HepG2 (cell line): ENCODE results near the gene PPP2R5C. TPM values are rescaled to one million over a fixed set of nuclear protein-coding genes. Genes with fewer than 3 reads are reported as not detected.
A peak's percentile ranks its signal among the peaks of the same experiment; 100 is the strongest.

Source experiments
- IKZF1 ChIP-seq: fragments of 450-650 bp; IDR thresholded peaks from 2 replicates; pipeline ENCODE4 v1.7.1; 2016
- KLF6 ChIP-seq: IDR thresholded peaks from 2 replicates; pipeline ENCODE4 v1.8.0; 2016; ENCODE audit warnings: missing biosample characterization, missing genetic modification reagents
- MTA3 ChIP-seq: sonication (generic); formaldehyde crosslinking; IDR thresholded peaks from 2 replicates; pipeline ENCODE4 v1.4.0; 2020; ENCODE audit warnings: missing genetic modification reagents
- MXD1 ChIP-seq: sonication (generic); formaldehyde crosslinking; IDR thresholded peaks from 2 replicates; pipeline ENCODE4 v1.4.0; 2020; ENCODE audit warnings: mild to moderate bottlenecking, missing genetic modification reagents
- PAF1 ChIP-seq: IDR thresholded peaks from 2 replicates; pipeline ENCODE4 v1.6.1; 2016; ENCODE audit warnings: missing genetic modification reagents, missing compliant biosample characterization
- SAFB2 ChIP-seq: sonication (generic); formaldehyde crosslinking; IDR thresholded peaks from 2 replicates; pipeline ENCODE4 v1.5.1; 2020; ENCODE audit warnings: missing genetic modification reagents, low read depth, mild to moderate bottlenecking, borderline replicate concordance
- SMAD9 ChIP-seq: sonication (generic); formaldehyde crosslinking; IDR thresholded peaks from 2 replicates; pipeline ENCODE4 v1.5.1; 2020; ENCODE audit warnings: mild to moderate bottlenecking, missing genetic modification reagents
- SMARCE1 ChIP-seq: fragments of 450-650 bp; IDR thresholded peaks from 2 replicates; pipeline ENCODE4 v1.6.1; 2017; ENCODE audit warnings: borderline replicate concordance
- SMYD3 ChIP-seq: sonication (generic); formaldehyde crosslinking; IDR thresholded peaks from 2 replicates; pipeline ENCODE4 v1.8.1; 2023; ENCODE audit warnings: mild to moderate bottlenecking, missing genetic modification reagents
- SRSF9 ChIP-seq: fragments of 200-400 bp; formaldehyde crosslinking; IDR thresholded peaks from 2 replicates; pipeline ENCODE4 v1.6.1; 2018; ENCODE audit warnings: borderline replicate concordance, mild to moderate bottlenecking, low read depth, low read length; ENCODE audit not compliant: insufficient read depth, poor library complexity, severe bottlenecking
- TEAD2 ChIP-seq: sonication (generic); formaldehyde crosslinking; IDR thresholded peaks from 2 replicates; pipeline ENCODE4 v1.9.0; 2021; ENCODE audit warnings: missing genetic modification reagents
- TMF1 ChIP-seq: sonication (generic); formaldehyde crosslinking; IDR thresholded peaks from 2 replicates; pipeline ENCODE4 v1.8.1; 2022; ENCODE audit warnings: low read depth, missing genetic modification reagents
- TP53 ChIP-seq: sonication (generic); formaldehyde crosslinking; conservative IDR thresholded peaks from 2 replicates; pipeline ENCODE4 v1.4.0; 2020; ENCODE audit warnings: missing genetic modification reagents
- USF2 ChIP-seq, 2 experiments: sonication (generic) in 1 of 2; formaldehyde crosslinking in 1 of 2; IDR thresholded peaks; 2 replicates each; pipeline versions ENCODE4 v1.5.1 to v1.6.1; 2011 to 2020; ENCODE audit warnings: borderline replicate concordance in 1 of 2, low read depth in 1 of 2, low read length in 1 of 2, mild to moderate bottlenecking in 1 of 2, missing genetic modification reagents in 1 of 2, moderate library complexity in 1 of 2
- ZBTB38 ChIP-seq: sonication (generic); formaldehyde crosslinking; IDR thresholded peaks from 2 replicates; pipeline ENCODE4 v1.5.1; 2020; ENCODE audit warnings: mild to moderate bottlenecking, missing genetic modification reagents
- ZFP41 ChIP-seq: sonication (generic); formaldehyde crosslinking; IDR thresholded peaks from 2 replicates; pipeline ENCODE4 v1.4.0; 2020; ENCODE audit warnings: mild to moderate bottlenecking, missing genetic modification reagents, borderline replicate concordance
- ZNF335 ChIP-seq: sonication (generic); formaldehyde crosslinking; IDR thresholded peaks from 2 replicates; pipeline ENCODE4 v1.4.0; 2020; ENCODE audit warnings: missing genetic modification reagents
- ZNF460 ChIP-seq: sonication (generic); formaldehyde crosslinking; IDR thresholded peaks from 2 replicates; pipeline ENCODE4 v1.5.1; 2020; ENCODE audit warnings: missing genetic modification reagents, mild to moderate bottlenecking, borderline replicate concordance
- ZNF574 ChIP-seq: sonication (generic); formaldehyde crosslinking; IDR thresholded peaks from 2 replicates; pipeline ENCODE4 v1.4.0; 2020; ENCODE audit warnings: missing genetic modification reagents
- ZNF619 ChIP-seq: sonication (generic); formaldehyde crosslinking; IDR thresholded peaks from 2 replicates; pipeline ENCODE4 v1.4.0; 2020; ENCODE audit warnings: mild to moderate bottlenecking, missing genetic modification reagents
- ZNF660 ChIP-seq: sonication (generic); formaldehyde crosslinking; IDR thresholded peaks from 2 replicates; pipeline ENCODE4 v1.5.1; 2020; ENCODE audit warnings: mild to moderate bottlenecking, low read depth, missing genetic modification reagents, borderline replicate concordance
- ZNF710 ChIP-seq: sonication (generic); formaldehyde crosslinking; IDR thresholded peaks from 2 replicates; pipeline ENCODE4 v1.5.0; 2020; ENCODE audit warnings: mild to moderate bottlenecking, missing genetic modification reagents, borderline replicate concordance
- polyA plus RNA-seq, 8 experiments: library from polyadenylated mRNA; depleted of rRNA in 3 of 8; stranded (reverse) in 7 of 8; unstranded in 1 of 8; fragments of >200 nt; fragmentation: Illumina TruSeq in 4 of 8; extraction: Trizol in 4 of 8; gene quantifications; 2 replicates each; pipeline versions ENCODE4 v1.2.1 to v1.2.3, GENCODE V29; 2011 to 2016; ENCODE audit warnings: low read depth in 4 of 8, missing spikeins in 1 of 8, mixed read lengths in 1 of 8; ENCODE audit not compliant: insufficient read depth in 1 of 8
- total RNA-seq, 5 experiments: library from RNA; depleted of rRNA; stranded (reverse); fragments of >200 nt; fragmentation: Illumina TruSeq; extraction: Trizol; gene quantifications; 2 replicates each; pipeline ENCODE4 v1.2.3, GENCODE V29; 2016; ENCODE audit warnings: low read depth in 1 of 5

The PPP2R5C gene
- total and polyA plus RNA-seq, 2 of the 13 experiments (the other 11 are each of a cell fraction or from before 2014, with no cell fraction given), result 74.3 to 78.5 TPM

GRCh38 chr14:101731187-101732080 lies 30.1 kb upstream of the PPP2R5C start (continued):
- TF ChIP-seq MXD1 (CRISPR knock-in tag) (no peak), USF2 (IDR thresholded peaks at IDR 0.05; ENCODE audit: low read depth, low read length) (no peak), USF2 (CRISPR knock-in tag; IDR thresholded peaks at IDR 0.05; ENCODE audit: borderline replicate concordance) (no peak), TP53 (no peak), ZNF660 (CRISPR knock-in tag) (no peak), ZNF710 (CRISPR knock-in tag) (peak; percentile 50; the same call in 1 of the 2 replicates), IKZF1 (no peak), ZFP41 (CRISPR knock-in tag) (no peak), SMYD3 (CRISPR knock-in tag) (no peak; the same call in 1 of the 2 replicates), ZNF619 (no peak), TEAD2 (CRISPR knock-in tag) (no peak), ZBTB38 (CRISPR knock-in tag) (no peak), TMF1 (CRISPR knock-in tag) (no peak), ZNF460 (CRISPR knock-in tag) (no peak), PAF1 (no peak), KLF6 (no peak), ZNF574 (CRISPR knock-in tag) (no peak; the same call in 1 of the 2 replicates), SAFB2 (CRISPR knock-in tag) (0 out of 2 replicates have a peak, but pooled peaks have one; percentile 84), MTA3 (CRISPR knock-in tag) (no peak), SMAD9 (CRISPR knock-in tag) (no peak), SMARCE1 (no peak), SRSF9 (no peak), ZNF335 (CRISPR knock-in tag) (no peak)
